ENCODE data around the gene PTPRF. TPM values are rescaled to one million over a fixed set of nuclear protein-coding genes. Genes with fewer than 3 reads are reported as not detected.

PTPRF gene
- total RNA-seq, 2 donors from 2014 or later, result 203 to 250 TPM

DNA sequence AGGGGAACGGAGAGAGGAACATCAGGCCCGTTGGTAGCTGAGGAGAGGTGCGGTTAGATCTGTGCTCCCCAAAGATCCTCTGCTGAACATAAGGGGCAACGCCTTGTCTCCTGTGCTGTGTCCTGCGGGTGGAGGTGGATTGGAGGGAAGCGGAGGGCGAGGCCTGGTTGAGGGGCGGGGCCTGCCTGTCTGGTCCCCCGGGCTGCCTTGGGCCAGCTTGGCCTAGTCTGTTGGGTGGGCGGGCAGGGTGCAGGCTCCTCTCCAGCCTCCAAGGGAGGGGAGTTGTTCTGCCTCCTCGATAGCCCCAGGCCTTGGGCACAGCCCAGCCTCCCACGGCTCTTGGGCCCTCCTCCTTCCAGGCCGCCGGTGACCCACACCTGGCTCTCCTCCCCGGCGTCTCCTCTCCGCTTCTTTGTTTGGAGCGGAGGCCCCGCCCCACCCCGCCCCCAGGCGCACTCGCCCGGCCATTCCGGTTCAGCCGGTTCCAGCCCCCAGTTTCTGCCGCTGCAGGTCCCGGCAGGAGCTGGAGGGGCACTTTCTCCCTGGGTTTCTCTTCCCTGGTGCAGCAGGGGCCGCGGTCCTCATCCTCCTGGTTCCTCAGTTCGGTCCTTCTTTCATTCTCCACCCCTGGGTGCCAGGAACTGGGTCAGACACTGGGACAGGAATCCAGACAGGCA, 19.4 kb downstream of the PTPRF start:
- TF ChIP-seq, protein P1, sequence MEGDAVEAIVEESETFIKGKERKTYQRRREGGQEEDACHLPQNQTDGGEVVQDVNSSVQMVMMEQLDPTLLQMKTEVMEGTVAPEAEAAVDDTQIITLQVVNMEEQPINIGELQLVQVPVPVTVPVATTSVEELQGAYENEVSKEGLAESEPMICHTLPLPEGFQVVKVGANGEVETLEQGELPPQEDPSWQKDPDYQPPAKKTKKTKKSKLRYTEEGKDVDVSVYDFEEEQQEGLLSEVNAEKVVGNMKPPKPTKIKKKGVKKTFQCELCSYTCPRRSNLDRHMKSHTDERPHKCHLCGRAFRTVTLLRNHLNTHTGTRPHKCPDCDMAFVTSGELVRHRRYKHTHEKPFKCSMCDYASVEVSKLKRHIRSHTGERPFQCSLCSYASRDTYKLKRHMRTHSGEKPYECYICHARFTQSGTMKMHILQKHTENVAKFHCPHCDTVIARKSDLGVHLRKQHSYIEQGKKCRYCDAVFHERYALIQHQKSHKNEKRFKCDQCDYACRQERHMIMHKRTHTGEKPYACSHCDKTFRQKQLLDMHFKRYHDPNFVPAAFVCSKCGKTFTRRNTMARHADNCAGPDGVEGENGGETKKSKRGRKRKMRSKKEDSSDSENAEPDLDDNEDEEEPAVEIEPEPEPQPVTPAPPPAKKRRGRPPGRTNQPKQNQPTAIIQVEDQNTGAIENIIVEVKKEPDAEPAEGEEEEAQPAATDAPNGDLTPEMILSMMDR (conservative IDR thresholded peaks at IDR 0.05), result no peak
- Histone ChIP-seq H3K4me3 (ENCODE audit: low read length) (peak overlapping the region; percentile 60), H3K9me3 (ENCODE audit: control insufficient read depth, low read length) (no peaks in the 10 kb centered on the region), H3K27me3 (ENCODE audit: control insufficient read depth, insufficient read depth, low read length, poor library complexity, severe bottlenecking) (no peaks in the 10 kb centered on the region), H3K9ac (ENCODE audit: extremely low read depth, low read length, poor library complexity, severe bottlenecking) (peak overlapping the region; percentile 57), H3K4me1 (ENCODE audit: control insufficient read depth, insufficient read depth, low read length) (peaks cover 20% of the 10 kb centered on the region), H3K36me3 (ENCODE audit: control insufficient read depth, insufficient read depth, low read length) (peaks cover 56% of the 10 kb centered on the region), H3K27ac (ENCODE audit: low read depth, low read length) (no peak overlapping the region)
- Mint-ChIP-seq H3K4me1 (peaks cover 50% of the 10 kb centered on the region), H3K27ac (peak overlapping the region; percentile 98), H3K36me3 (ENCODE audit: low read depth) (peaks cover 35% of the 10 kb centered on the region), H3K9me3 (no peaks in the 10 kb centered on the region), H3K27me3 (ENCODE audit: insufficient read depth) (no peaks in the 10 kb centered on the region), H3K4me3 (peak overlapping the region; percentile 53)
- WGBS, 2 experiments (ENCODE audit: insufficient coverage in 1 of 2, insufficient read length in 1 of 2), result 16 to 31% methylated on average over 8 to 30 of the region's 30 CpGs
- peak; percentile 99 for DNase-seq

DNA sequence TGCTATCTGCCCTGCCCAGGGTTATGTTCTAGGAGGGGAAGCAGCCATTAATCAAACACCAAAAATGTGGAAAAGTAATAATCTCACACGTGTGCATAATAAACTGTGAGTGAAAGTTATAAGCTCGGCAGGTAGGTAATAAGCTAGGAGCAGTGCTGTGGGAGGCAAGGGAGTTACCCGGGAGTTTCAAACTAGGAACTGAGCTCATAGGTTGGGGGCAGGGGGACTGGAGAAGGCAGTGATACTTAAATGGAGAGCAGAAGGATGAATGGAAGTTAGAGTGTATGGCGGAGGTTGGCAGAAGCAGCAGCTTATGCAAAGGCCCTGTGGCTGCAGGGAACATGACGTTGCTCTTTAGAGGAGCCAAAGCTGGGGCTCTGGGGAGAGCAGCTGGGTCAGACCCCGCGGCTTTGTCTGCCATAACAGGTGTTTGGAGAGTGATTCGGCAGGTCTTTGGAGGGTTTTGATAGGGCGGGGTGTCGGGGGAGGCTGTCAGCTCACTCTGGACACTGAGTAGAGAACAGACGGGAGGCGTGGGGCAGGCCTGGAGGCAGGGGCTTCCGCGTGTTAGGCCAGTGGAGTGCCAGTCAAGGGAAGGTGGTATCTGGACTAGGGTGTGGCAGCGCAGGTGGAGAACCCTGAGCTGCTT, 20.0 kb downstream of the PTPRF start:
- peak overlapping the region; percentile 60 for H3K4me3 ChIP-seq (ENCODE audit: low read length)
- 91% methylated on average over 9 to 15 of the region's 15 CpGs for WGBS, 2 experiments (ENCODE audit: insufficient coverage in 1 of 2, insufficient read length in 1 of 2)
- Mint-ChIP-seq H3K4me1 (peaks cover 43% of the 10 kb centered on the region), H3K36me3 (ENCODE audit: low read depth) (peaks cover 42% of the 10 kb centered on the region), H3K27me3 (ENCODE audit: insufficient read depth) (no peaks in the 10 kb centered on the region), H3K9me3 (no peaks in the 10 kb centered on the region), H3K27ac (peak overlapping the region; percentile 98), H3K4me3 (peak overlapping the region; percentile 53)
- H3K27me3 ChIP-seq (ENCODE audit: control insufficient read depth, insufficient read depth, low read length, poor library complexity, severe bottlenecking), result no peaks in the 10 kb centered on the region
- no peaks in the 10 kb centered on the region for H3K9me3 ChIP-seq (ENCODE audit: control insufficient read depth, low read length)
- TF ChIP-seq, protein P1 (conservative IDR thresholded peaks at IDR 0.05), result no peak
- DNase-seq, result no peak
- H3K9ac ChIP-seq (ENCODE audit: extremely low read depth, low read length, poor library complexity, severe bottlenecking), result peak overlapping the region; percentile 57
- H3K27ac ChIP-seq (ENCODE audit: low read depth, low read length), result no peak overlapping the region
- H3K4me1 ChIP-seq (ENCODE audit: control insufficient read depth, insufficient read depth, low read length), result peaks cover 14% of the 10 kb centered on the region
- H3K36me3 ChIP-seq (ENCODE audit: control insufficient read depth, insufficient read depth, low read length), result peaks cover 57% of the 10 kb centered on the region

DNA sequence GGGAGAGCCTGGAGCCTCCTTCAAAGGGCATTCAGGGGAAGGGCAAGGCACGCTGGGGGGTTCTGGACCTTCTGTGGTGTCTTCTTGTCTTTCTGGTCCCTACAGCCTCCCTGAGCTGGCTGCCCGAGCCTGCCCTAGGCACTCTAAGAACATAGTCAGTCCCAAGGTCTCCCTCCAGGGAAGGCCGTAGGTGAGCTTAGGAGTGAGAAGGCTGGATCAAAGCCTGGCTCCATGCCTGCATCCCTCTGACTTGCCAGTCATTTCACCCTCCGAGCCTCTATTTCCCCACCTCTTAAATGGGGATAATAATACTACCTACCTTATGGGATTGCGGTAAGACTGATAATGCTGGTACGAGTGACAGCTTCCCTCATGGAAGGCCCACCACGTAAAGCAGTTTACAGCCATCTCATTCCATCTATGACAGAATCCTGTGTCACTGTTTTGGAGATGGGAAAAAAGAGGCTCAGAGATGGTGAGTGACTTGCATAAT, 20.8 kb downstream of the PTPRF start:
- H3K36me3 ChIP-seq (ENCODE audit: control insufficient read depth, insufficient read depth, low read length), result peaks cover 60% of the 10 kb centered on the region
- H3K9me3 ChIP-seq (ENCODE audit: control insufficient read depth, low read length), result no peaks in the 10 kb centered on the region
- TF ChIP-seq, protein P1 (conservative IDR thresholded peaks at IDR 0.05), result no peak
- Mint-ChIP-seq H3K4me1 (peaks cover 37% of the 10 kb centered on the region), H3K36me3 (ENCODE audit: low read depth) (peaks cover 45% of the 10 kb centered on the region), H3K9me3 (no peaks in the 10 kb centered on the region), H3K27me3 (ENCODE audit: insufficient read depth) (no peaks in the 10 kb centered on the region), H3K27ac (peak overlapping the region; percentile 61), H3K4me3 (no peak overlapping the region)
- H3K27ac ChIP-seq (ENCODE audit: low read depth, low read length), result no peak overlapping the region
- WGBS, 2 experiments (ENCODE audit: insufficient coverage in 1 of 2, insufficient read length in 1 of 2), result 94% methylated on average over 7 of the region's 7 CpGs; no CpG with 5 or more reads in 1 of the 2 experiments
- peaks cover 9% of the 10 kb centered on the region for H3K4me1 ChIP-seq (ENCODE audit: control insufficient read depth, insufficient read depth, low read length)
- no peak for DNase-seq
- no peaks in the 10 kb centered on the region for H3K27me3 ChIP-seq (ENCODE audit: control insufficient read depth, insufficient read depth, low read length, poor library complexity, severe bottlenecking)
- no peak overlapping the region for H3K4me3 ChIP-seq (ENCODE audit: low read length)
- H3K9ac ChIP-seq (ENCODE audit: extremely low read depth, low read length, poor library complexity, severe bottlenecking), result no peak overlapping the region
